ENCODE data around the gene OR4D1. TPM values are rescaled to one million over a fixed set of nuclear protein-coding genes. Genes with fewer than 3 reads are reported as not detected.

The OR4D1 gene
- total RNA-seq, 1 donor = not detected

GRCh38 chr17:58111676-58112075 lies 36.5 kb upstream of the OR4D1 start:
- no peak for DNase-seq (ENCODE audit: low read depth)
- TF ChIP-seq CTCF (IDR thresholded peaks at IDR 0.05; ENCODE audit: insufficient read depth, low read length) = no peak
- no peak overlapping the region for H3K4me3 ChIP-seq (ENCODE audit: low read depth, low read length)

- peak; percentile 73 for DNase-seq (ENCODE audit: low read depth)
- no peak overlapping the region for H3K4me3 ChIP-seq (ENCODE audit: low read depth, low read length)
Measured at GRCh38 chr17:58112970-58113631, 35.1 kb upstream of the OR4D1 start.

GRCh38 chr17:58113947-58114346 lies 34.2 kb upstream of the OR4D1 start:
- TF ChIP-seq CTCF (IDR thresholded peaks at IDR 0.05; ENCODE audit: insufficient read depth, low read length) = no peak
- no peak for DNase-seq (ENCODE audit: low read depth)
- no peak overlapping the region for H3K4me3 ChIP-seq (ENCODE audit: low read depth, low read length)

More at GRCh38 chr17:58112970-58113631, 35.1 kb upstream of the OR4D1 start:
- peak; percentile 96 for TF ChIP-seq CTCF (IDR thresholded peaks at IDR 0.05; ENCODE audit: insufficient read depth, low read length)

- H3K4me3 ChIP-seq (ENCODE audit: low read depth, low read length) = no peak overlapping the region
- no peak for TF ChIP-seq CTCF (IDR thresholded peaks at IDR 0.05; ENCODE audit: insufficient read depth, low read length)
- DNase-seq (ENCODE audit: low read depth) = no peak
Measured at GRCh38 chr17:58117382-58117781, 30.8 kb upstream of the OR4D1 start.

- no peak overlapping the region for H3K4me3 ChIP-seq (ENCODE audit: low read depth, low read length)
- DNase-seq (ENCODE audit: low read depth) = no peak
- TF ChIP-seq CTCF (IDR thresholded peaks at IDR 0.05; ENCODE audit: insufficient read depth, low read length) = no peak
Measured at GRCh38 chr17:58119491-58119890, 28.7 kb upstream of the OR4D1 start.

GRCh38 chr17:58120195-58120822 lies 27.9 kb upstream of the OR4D1 start:
- no peak for TF ChIP-seq CTCF (IDR thresholded peaks at IDR 0.05; ENCODE audit: insufficient read depth, low read length)
- no peak overlapping the region for H3K4me3 ChIP-seq (ENCODE audit: low read depth, low read length)
- DNase-seq (ENCODE audit: low read depth) = peak; percentile 72
